Activated CD8-positive, alpha-beta T cell treated with anti-CD3 and anti-CD28 coated beads, Interleukin-2, amount 10 ng/mL, durations not matched to agents 7 days and 5 days (primary cell): ENCODE data around the gene CABLES2. TPM values are rescaled to one million over a fixed set of nuclear protein-coding genes. Genes with fewer than 3 reads are reported as not detected.
"Not testable (repeated sequence)": the region's sequence is repeated elsewhere in the genome, so short reads cannot be mapped to it uniquely, and the experiment has no call there.

Source experiments
- ATAC-seq: fragments of 150-1000 bp; cut with Tn5 transposase; one replicate; pipeline ENCODE4 v1.10.0; 2021; ENCODE audit warnings: moderate library complexity
- CTCF ChIA-PET: fragments of 350-600 bp; sonication (Branson Sonifier 250); formaldehyde crosslinking; loops from one replicate; lab custom pipeline; 2021; ENCODE audit warnings: antibody characterized with exemption; lab: Charles Lee
- POLR2A ChIA-PET: fragments of 350-600 bp; sonication (Branson Sonifier 250); formaldehyde crosslinking; loops from one replicate; lab custom pipeline; 2021; ENCODE audit warnings: antibody characterized with exemption; lab: Charles Lee
- DNase-seq: peaks from one replicate; pipeline ENCODE4 v3.0.0-alpha.2; 2020
- H3K27ac Mint-ChIP-seq: one replicate; pipeline ENCODE4 v1.8.0; 2021; ENCODE audit warnings: mild to moderate bottlenecking, mixed read lengths
- H3K27me3 Mint-ChIP-seq: one replicate; pipeline ENCODE4 v1.8.0; 2021; ENCODE audit warnings: low read depth, mixed read lengths
- H3K36me3 Mint-ChIP-seq: one replicate; pipeline ENCODE4 v1.8.0; 2021; ENCODE audit warnings: low read depth, mixed read lengths
- H3K4me1 Mint-ChIP-seq: one replicate; pipeline ENCODE4 v1.8.0; 2021; ENCODE audit warnings: low read depth, mixed read lengths
- H3K4me3 Mint-ChIP-seq: one replicate; pipeline ENCODE4 v1.8.0; 2021; ENCODE audit warnings: mild to moderate bottlenecking, mixed read lengths
- H3K9me3 Mint-ChIP-seq: one replicate; pipeline ENCODE4 v1.8.0; 2022; ENCODE audit warnings: mixed read lengths; ENCODE audit not compliant: insufficient read depth
- total RNA-seq, 2 experiments: library from RNA; stranded (reverse); gene quantifications; one replicate each; pipeline ENCODE4 v1.2.3, GENCODE V29; 2021

CABLES2 gene
- total RNA-seq, 2 experiments from 2014 or later, result 17.0 to 17.5 TPM

DNA sequence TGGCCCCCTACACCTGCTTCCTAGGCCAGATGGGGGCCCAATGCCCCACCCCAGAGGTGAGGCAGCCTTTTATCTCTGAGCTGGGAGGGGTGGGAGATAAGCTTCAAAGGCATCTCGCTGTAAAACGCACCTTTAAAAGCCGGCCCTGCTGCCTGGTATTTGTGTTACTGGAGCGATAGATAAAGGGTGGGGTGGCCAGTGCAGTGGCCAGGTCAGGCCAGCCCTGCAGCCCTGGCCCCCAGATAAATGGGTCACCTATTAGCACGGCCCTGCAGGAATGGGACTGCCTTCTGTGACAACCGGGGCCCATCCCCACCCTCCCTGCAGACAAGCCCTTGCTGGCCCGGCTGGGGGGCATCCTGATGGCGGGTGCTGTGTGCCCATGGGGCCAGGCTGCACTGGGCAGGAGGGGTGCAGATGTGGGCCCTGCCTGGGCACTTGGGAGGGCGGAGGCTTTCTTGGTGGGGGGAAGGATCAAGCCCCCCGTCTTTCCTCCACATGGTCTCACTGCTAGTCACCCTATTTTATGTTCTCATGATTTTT, 23.3 kb upstream of the CABLES2 start:
- POLR2A ChIA-PET, result no interaction called here
- H3K27ac Mint-ChIP-seq, result no peak overlapping the region
- H3K9me3 Mint-ChIP-seq, result no peaks in the 10 kb centered on the region

DNA sequence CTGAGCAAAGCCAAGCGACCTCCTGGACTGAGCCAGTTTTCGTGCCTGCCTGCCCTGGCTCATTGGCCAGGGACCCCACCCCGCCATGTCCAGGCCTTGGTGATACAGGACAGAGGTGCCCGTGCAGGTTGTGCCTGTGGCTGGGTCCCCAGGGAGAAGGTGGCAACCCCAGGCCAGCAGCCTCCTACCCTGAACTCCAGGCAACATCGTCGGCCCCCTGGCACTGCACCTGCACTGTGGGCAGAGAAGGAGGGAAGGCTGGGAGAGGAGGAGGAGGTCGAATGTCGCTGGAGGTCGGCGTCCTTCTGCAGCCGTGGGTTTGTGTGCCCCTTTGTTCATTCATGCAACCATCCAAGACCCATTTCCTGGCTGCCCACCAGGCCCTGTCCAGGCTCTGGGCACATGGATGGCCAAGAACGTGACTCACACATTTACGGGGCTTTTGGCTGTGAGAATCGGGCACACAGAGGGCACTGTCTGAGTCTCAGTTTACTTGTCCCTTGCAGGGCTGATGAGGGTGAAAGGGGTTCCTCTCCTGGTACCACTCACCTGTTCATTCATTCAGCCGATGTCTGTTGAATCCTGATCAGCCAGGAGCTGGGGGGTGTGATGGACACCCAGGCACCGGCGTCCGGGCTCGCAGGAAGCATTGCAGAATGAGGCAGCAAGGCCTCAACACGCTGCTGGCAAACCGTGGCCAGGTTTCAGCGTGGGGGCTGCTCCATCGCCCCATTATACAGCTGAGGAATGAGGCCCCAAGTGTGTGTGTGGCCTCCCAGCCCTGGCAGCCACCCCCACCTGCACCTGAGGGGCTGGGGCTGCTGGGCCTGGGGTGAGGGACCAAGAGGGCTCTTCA, 22.6 kb upstream of the CABLES2 start:
- H3K27me3 Mint-ChIP-seq, result peaks cover 14% of the 10 kb centered on the region
- no peaks in the 10 kb centered on the region for H3K9me3 Mint-ChIP-seq
- ChIA-PET CTCF (no interaction called here), POLR2A (no interaction called here)
- DNase-seq (no peak), ATAC-seq (no peak)
- no peaks in the 10 kb centered on the region for H3K36me3 Mint-ChIP-seq
- no peak overlapping the region for H3K4me3 Mint-ChIP-seq
- no peak overlapping the region for H3K27ac Mint-ChIP-seq
- no peaks in the 10 kb centered on the region for H3K4me1 Mint-ChIP-seq

More for the DNA sequence above, 23.3 kb upstream of the CABLES2 start:
- DNase-seq (no peak), ATAC-seq (no peak)
- Mint-ChIP-seq H3K36me3 (no peaks in the 10 kb centered on the region), H3K4me3 (no peak overlapping the region), H3K27me3 (peaks cover 20% of the 10 kb centered on the region), H3K4me1 (no peaks in the 10 kb centered on the region)
- CTCF ChIA-PET, result no interaction called here

DNA sequence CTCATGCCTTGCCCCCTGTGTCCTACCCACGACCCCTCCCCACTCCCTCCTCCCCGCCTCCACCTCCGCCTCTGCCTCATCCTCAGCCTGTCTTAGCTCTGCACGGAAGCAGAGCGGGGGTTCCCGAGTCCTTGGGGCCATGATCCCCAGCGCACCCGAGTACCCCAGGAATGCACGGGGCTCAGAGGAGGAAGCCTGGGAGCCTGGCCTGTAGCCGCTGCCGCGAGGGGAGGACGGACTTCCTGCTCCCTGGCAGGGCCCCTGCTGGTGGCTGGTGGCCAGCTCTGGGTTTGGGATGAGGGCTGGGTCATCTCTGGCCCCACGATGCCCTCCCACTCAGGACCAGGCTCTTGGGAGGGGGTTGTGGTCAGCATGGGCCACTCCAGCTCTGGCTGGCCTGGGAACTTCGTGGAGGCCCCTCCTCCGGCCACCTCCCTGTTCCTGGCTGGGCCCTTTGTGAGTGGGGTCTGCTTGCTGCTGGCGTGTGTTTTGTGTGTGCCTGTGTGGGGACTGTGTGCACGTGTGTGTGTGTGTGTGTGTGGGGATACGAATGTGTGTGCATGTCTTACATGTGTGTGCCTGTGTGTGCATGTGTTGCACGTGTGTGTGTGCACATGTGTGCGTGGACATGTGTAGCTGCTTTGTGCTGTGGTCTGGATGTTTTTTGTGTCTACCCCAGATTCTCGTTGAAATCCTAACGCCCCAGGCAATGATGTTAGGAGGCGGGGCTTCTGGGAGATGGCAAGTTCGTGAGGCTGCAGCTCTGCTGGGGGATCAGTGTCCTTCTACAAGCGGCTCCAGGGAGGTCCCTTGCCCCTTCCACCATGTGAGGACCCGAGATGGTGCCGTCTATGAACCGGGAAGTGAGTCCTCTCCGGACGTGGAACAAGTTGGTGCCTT, 21.6 kb upstream of the CABLES2 start:
- Mint-ChIP-seq H3K4me3 (no peak overlapping the region), H3K36me3 (no peaks in the 10 kb centered on the region), H3K27ac (no peak overlapping the region), H3K27me3 (peaks cover 5% of the 10 kb centered on the region), H3K4me1 (no peaks in the 10 kb centered on the region), H3K9me3 (no peaks in the 10 kb centered on the region)
- ChIA-PET CTCF (no interaction called here), POLR2A (no interaction called here)
- ATAC-seq, result no peak
- DNase-seq, result no peak

GRCh38 chr20:62428002-62428372, 20.9 kb upstream of the CABLES2 start:
- CTCF ChIA-PET, result no interaction called here
- Mint-ChIP-seq H3K9me3 (no peaks in the 10 kb centered on the region), H3K36me3 (no peaks in the 10 kb centered on the region), H3K4me3 (no peak overlapping the region), H3K4me1 (no peaks in the 10 kb centered on the region), H3K27ac (no peak overlapping the region), H3K27me3 (peaks cover 2% of the 10 kb centered on the region)
- DNase-seq (no peak), ATAC-seq (no peak)
- POLR2A ChIA-PET, result no interaction called here

GRCh38 chr20:62427172-62428001, 20.3 kb upstream of the CABLES2 start, which contains the start of gene RBBP8NL:
Gene RBBP8NL, minus strand, starts transcription at chr20:62427539. Its CDS starts 7,892 bp downstream, at chr20:62419647.
- H3K27ac Mint-ChIP-seq, result no peak within 1 kb of the TSS
- CTCF ChIA-PET, result no interaction called here
- POLR2A ChIA-PET, result no interaction called here
- no peaks in the 10 kb centered on the region for H3K4me1 Mint-ChIP-seq
- DNase-seq (no peak), ATAC-seq (no peak)
- H3K36me3 Mint-ChIP-seq, result no peaks in the 10 kb centered on the region
- no peak within 1 kb of the TSS for H3K4me3 Mint-ChIP-seq
- H3K9me3 Mint-ChIP-seq, result no peaks in the 10 kb centered on the region
- H3K27me3 Mint-ChIP-seq, result no peaks in the 10 kb centered on the region

DNA sequence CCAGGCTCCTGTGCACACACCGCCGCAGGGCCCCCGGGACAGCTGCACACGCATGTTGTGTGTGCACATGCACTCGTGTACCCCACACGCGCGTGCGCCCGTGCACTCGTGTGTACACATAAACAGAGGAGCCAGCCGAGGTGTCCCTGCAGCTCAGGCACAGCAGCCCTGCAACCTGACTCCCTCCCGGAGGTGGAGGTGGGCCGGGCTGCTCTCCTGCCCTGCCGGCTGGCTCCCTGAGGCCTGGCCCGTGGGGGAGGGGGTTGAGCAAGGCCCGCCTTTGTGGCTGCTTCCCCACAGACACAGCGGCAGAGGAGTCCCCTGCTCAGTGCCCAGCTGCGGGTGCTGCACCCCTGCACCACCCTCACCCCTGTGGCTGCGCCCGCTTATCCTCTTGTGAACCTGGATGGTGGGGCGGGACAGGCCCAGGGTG, 19.6 kb upstream of the CABLES2 start:
- Mint-ChIP-seq H3K27me3 (no peaks in the 10 kb centered on the region), H3K27ac (no peak overlapping the region), H3K4me1 (no peaks in the 10 kb centered on the region), H3K36me3 (no peaks in the 10 kb centered on the region), H3K9me3 (no peaks in the 10 kb centered on the region), H3K4me3 (no peak overlapping the region)
- CTCF ChIA-PET, result no interaction called here
- POLR2A ChIA-PET, result no interaction called here
- ATAC-seq (no peak), DNase-seq (no peak)

DNA sequence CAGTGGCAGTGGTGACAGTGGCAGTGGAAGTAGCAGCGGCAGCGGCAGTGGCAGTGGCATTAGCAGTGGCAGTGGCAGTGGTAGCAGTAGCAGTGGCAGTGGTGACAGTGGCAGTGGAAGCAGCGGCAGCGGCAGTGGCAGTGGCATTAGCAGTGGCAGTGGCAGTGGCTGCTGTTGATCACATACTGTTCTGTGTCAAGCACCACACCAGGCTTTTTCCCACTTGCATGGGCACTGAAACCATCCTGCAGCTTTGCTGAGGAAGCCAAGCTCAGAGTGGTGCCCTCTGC, 18.9 kb upstream of the CABLES2 start:
- H3K4me1 Mint-ChIP-seq, H3K27ac Mint-ChIP-seq, ATAC-seq, H3K4me3 Mint-ChIP-seq, CTCF ChIA-PET, DNase-seq, H3K27me3 Mint-ChIP-seq, H3K36me3 Mint-ChIP-seq, H3K9me3 Mint-ChIP-seq, POLR2A ChIA-PET: not testable (repeated sequence)

DNA sequence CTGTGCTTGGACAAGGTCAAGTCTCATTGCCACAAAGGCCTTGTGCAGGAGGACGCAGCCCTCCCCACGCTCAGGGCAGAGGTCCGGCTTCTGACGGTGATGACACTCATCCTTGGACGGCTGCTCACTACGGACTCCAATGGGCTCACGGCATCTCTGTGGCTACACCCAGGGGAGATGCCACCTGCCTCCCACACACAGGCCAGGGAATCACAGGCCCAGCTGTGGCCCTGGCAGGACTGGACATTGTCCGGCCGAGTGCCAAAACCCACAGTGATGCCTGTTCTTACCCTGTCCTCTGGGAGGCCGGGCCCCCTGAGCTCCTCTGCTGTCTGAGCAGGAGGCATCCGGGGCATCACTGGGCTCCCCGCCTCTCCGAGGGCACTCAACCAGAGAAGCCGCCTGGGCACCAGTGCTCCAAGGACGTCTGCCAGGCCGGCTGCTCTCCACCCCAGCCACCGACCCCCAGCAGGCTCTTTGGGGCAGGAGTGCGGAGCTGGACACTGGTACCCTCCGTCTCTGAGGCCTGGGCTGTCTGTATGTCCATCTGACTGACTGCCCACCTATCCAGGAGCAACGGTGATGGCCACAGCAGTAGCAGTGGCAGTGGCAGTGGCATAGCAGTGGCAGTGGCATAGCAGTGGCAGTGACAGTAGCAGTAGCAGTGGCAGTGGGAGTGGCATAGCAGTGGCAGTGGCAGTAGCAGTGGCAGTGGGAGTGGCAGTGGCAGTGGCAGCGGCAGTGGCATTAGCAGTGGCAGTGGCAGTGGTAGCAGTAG, 18.4 kb upstream of the CABLES2 start:
- H3K36me3 Mint-ChIP-seq, result no peaks in the 10 kb centered on the region

GRCh38 chr20:62424249-62425107, 17.4 kb upstream of the CABLES2 start:
- H3K9me3 Mint-ChIP-seq, result no peaks in the 10 kb centered on the region
- H3K4me1 Mint-ChIP-seq, result no peaks in the 10 kb centered on the region
- ATAC-seq (no peak), DNase-seq (no peak)
- no peak overlapping the region for H3K27ac Mint-ChIP-seq
- CTCF ChIA-PET, result no interaction called here
- POLR2A ChIA-PET, result no interaction called here
- H3K36me3 Mint-ChIP-seq, result no peaks in the 10 kb centered on the region
- no peaks in the 10 kb centered on the region for H3K27me3 Mint-ChIP-seq
- no peak overlapping the region for H3K4me3 Mint-ChIP-seq

More for the DNA sequence above, 18.4 kb upstream of the CABLES2 start:
- ChIA-PET POLR2A (no interaction called here), CTCF (no interaction called here)
- no peak for ATAC-seq
- H3K4me1 Mint-ChIP-seq, result no peaks in the 10 kb centered on the region
- H3K4me3 Mint-ChIP-seq, result no peak overlapping the region
- H3K27ac Mint-ChIP-seq, result no peak overlapping the region
- H3K27me3 Mint-ChIP-seq, result no peaks in the 10 kb centered on the region
- no peaks in the 10 kb centered on the region for H3K9me3 Mint-ChIP-seq
- DNase-seq, result no peak

GRCh38 chr20:62423326-62423706, 16.2 kb upstream of the CABLES2 start:
- no peak overlapping the region for H3K27ac Mint-ChIP-seq
- no peak for DNase-seq
- no peaks in the 10 kb centered on the region for H3K27me3 Mint-ChIP-seq
- no peaks in the 10 kb centered on the region for H3K4me1 Mint-ChIP-seq
- POLR2A ChIA-PET, result no interaction called here
- CTCF ChIA-PET, result no interaction called here
- no peak overlapping the region for H3K4me3 Mint-ChIP-seq
- no peaks in the 10 kb centered on the region for H3K9me3 Mint-ChIP-seq
- no peak for ATAC-seq
- no peaks in the 10 kb centered on the region for H3K36me3 Mint-ChIP-seq
